ENCODE results near the gene NOTUM. TPM values are rescaled to one million over a fixed set of nuclear protein-coding genes. Genes with fewer than 3 reads are reported as not detected.

Gene NOTUM
- total and polyA plus RNA-seq, 5 experiments from 2014 or later = not detected

- no peaks in the 10 kb centered on the region for H3K9me3 Mint-ChIP-seq
- H3K27me3 Mint-ChIP-seq = no peaks in the 10 kb centered on the region
- ATAC-seq (peak; percentile 91 to 96), DNase-seq (peak; percentile 85 to 96 (median 92))
- peaks cover 3 to 26% (median 13%) of the 10 kb centered on the region in 4 donors for H3K4me1 Mint-ChIP-seq
- H3K36me3 Mint-ChIP-seq = peaks cover 0 to 26% (median 4%) of the 10 kb centered on the region in 3 donors
- H3K27ac Mint-ChIP-seq = peak within 1 kb of the TSS in 7 of 10 donors; percentile 39 to 84 (median 71)
- POLR2A ChIA-PET = interaction anchor here (0.9 to 2.6 kb wide), 4 partner anchors 14 to 57 kb away, joined by 3 to 16 read pairs (median 10); partner anchors contain the start of genes ALYREF and ANAPC11
- peak within 1 kb of the TSS; percentile 69 to 91 (median 84) for H3K4me3 Mint-ChIP-seq
These were observed 49.6 kb downstream of the NOTUM start, which contains the start of gene PCYT2 for GRCh38 chr17:81911277-81911961. Gene PCYT2, minus strand, starts transcription at chr17:81911399. Its CDS starts 44 bp downstream, at chr17:81911355.

DNA sequence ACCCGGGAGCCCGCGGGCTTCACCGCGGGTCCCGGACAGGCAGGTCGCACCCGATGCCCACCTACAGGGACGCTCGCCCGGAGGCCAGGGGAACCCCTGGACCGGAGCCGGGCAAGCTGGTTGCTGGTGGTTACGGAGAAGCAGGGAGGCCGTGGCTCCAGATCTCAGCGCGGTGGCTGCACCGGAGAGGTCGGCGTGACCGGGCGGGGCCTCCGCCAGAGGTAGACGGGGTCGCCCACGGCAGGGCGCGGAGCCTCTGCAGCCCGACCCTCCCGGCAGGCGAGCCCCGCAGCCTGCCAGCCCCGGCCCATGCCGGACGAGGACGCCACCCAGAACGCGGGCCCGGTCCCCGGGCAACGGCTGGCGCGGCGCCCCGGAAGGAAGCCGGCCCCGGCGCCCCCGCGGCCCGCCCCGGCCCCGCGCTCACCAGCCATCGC lies 50.1 kb downstream of the NOTUM start:
- DNase-seq (no peak), ATAC-seq (no peak)
- POLR2A ChIA-PET = interaction anchor here (1.1 to 2.6 kb wide), 3 partner anchors 18 to 58 kb away, joined by 3 to 16 read pairs (median 14); partner anchors contain the start of genes ALYREF and ANAPC11
- H3K9me3 Mint-ChIP-seq = no peaks in the 10 kb centered on the region
- H3K27me3 Mint-ChIP-seq = no peaks in the 10 kb centered on the region
- H3K4me1 Mint-ChIP-seq = peaks cover 2 to 22% (median 10%) of the 10 kb centered on the region in 4 donors
- peak overlapping the region in 2 of 10 donors; percentile 38 to 78 for H3K27ac Mint-ChIP-seq
- H3K4me3 Mint-ChIP-seq = peak overlapping the region; percentile 69 to 91 (median 84)
- H3K36me3 Mint-ChIP-seq = peaks cover 0 to 23% (median 4%) of the 10 kb centered on the region in 3 donors

- Mint-ChIP-seq H3K9me3 (no peaks in the 10 kb centered on the region), H3K27ac (peak overlapping the region in 6 of 10 donors; percentile 38 to 78 (median 64)), H3K27me3 (no peaks in the 10 kb centered on the region), H3K4me1 (peaks cover 0 to 18% (median 9%) of the 10 kb centered on the region in 4 donors), H3K36me3 (peaks cover 0 to 22% (median 4%) of the 10 kb centered on the region in 3 donors), H3K4me3 (peak overlapping the region; percentile 69 to 91 (median 84))
- DNase-seq (no peak), ATAC-seq (no peak)
- POLR2A ChIA-PET = interaction anchor here (1.9 to 2.6 kb wide), 2 partner anchors 17 to 38 kb away, joined by 14 to 16 read pairs; partner anchors contain the start of genes ALYREF and ANAPC11
These were observed 50.8 kb downstream of the NOTUM start for GRCh38 chr17:81909966-81910839.

DNA sequence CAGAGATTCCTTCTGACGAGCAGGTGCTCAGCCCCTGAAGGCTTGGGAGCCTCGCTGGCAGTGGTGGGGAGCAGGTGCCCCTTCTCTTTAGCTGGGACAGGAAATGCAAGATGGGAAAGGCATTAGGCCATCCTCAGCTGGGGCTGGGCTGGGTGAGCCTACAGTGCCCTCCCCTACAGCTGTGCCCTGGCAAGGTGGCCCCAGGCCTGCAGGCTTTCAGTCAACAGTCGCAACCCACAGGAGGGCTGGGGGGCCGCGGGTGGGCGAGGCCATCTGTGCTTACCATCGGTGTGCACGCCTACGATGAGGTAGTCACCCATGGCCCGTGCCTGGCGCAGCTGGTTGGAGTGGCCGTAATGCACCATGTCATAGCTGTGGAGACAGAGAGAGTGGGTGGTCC lies 51.8 kb downstream of the NOTUM start:
- peaks cover 0 to 16% (median 4%) of the 10 kb centered on the region in 3 donors for H3K36me3 Mint-ChIP-seq
- POLR2A ChIA-PET = interaction anchor here (2.6 kb wide), 1 partner anchor 16 kb away, joined by 16 read pairs; the partner anchor contains the start of genes ALYREF and ANAPC11

GRCh38 chr17:81908793-81909192 lies 52.2 kb downstream of the NOTUM start:
- H3K27me3 Mint-ChIP-seq = no peaks in the 10 kb centered on the region
- ATAC-seq = no peak
- no peak for DNase-seq
- H3K9me3 Mint-ChIP-seq = no peaks in the 10 kb centered on the region
- H3K36me3 Mint-ChIP-seq = peaks cover 0 to 16% (median 4%) of the 10 kb centered on the region in 3 donors
- H3K4me1 Mint-ChIP-seq = peaks cover 0 to 13% (median 9%) of the 10 kb centered on the region in 4 donors
- peak overlapping the region in 1 of 10 donors; percentile 10 for H3K4me3 Mint-ChIP-seq
- H3K27ac Mint-ChIP-seq = no peak overlapping the region
- POLR2A ChIA-PET = interaction anchor here (1.4 kb wide), 1 partner anchor 8 kb away, joined by 3 read pairs; no protein-coding TSS in a partner anchor

More for the DNA sequence above, 51.8 kb downstream of the NOTUM start:
- ATAC-seq (no peak), DNase-seq (no peak)
- peaks cover 0 to 14% (median 9%) of the 10 kb centered on the region in 4 donors for H3K4me1 Mint-ChIP-seq
- peak overlapping the region in 8 of 10 donors; percentile 11 to 91 (median 52) for H3K4me3 Mint-ChIP-seq
- H3K27me3 Mint-ChIP-seq = no peaks in the 10 kb centered on the region
- H3K27ac Mint-ChIP-seq = no peak overlapping the region
- no peaks in the 10 kb centered on the region for H3K9me3 Mint-ChIP-seq

DNA sequence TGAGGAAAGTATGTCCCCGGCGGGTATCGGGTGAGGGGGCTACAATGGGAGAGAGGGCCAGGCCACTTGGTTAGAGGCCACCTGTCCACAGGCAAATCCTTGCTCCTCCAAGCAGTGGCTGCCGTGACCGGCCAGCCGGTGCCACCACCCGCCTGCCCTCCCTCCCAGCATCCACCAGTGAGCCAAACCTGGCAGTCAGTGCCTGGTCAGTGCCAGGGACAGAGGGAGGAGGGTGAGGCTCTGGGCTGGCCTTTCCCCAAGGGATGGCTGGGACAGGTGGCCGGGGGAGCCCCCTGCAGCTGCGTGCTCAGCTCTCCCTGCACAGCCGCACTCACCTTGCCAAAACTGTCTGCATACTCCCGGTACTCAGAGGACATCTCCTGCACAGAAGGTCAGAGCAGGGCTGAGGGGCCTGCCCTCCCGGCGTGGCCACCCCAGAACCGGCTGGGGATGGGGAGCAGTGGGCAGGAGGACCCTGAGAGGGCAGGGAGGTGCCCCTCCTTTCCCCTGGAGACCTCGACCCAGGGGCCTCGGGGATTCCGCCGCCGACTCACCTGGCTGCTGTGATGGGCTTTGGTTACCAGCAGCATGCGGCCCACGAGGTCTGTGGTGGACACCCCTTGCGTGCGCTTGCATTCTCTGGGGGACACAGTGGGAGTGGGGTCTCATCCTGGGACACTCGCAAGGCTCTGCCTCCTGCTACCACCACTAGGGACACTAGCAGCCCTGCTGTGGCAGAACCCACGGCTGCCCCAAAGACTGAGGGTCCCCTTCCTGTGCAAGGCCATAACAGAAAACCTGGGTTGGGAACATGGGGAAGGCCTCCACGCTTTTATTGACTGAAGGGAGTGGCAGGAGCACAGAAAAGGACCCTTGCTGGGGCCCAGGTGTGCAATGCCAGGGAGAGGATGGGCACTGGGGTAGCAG lies 53.5 kb downstream of the NOTUM start:
- H3K27me3 Mint-ChIP-seq = no peaks in the 10 kb centered on the region
- POLR2A ChIA-PET = interaction anchor here (0.8 to 1.4 kb wide), 2 partner anchors 9 to 10 kb away, joined by 3 to 4 read pairs; no protein-coding TSS in a partner anchor
- peaks cover 0 to 7% (median 0%) of the 10 kb centered on the region in 3 donors for H3K36me3 Mint-ChIP-seq
- no peak overlapping the region for H3K27ac Mint-ChIP-seq
- no peak for ATAC-seq
- DNase-seq = no peak
- no peaks in the 10 kb centered on the region for H3K9me3 Mint-ChIP-seq
- H3K4me1 Mint-ChIP-seq = peaks cover 0 to 11% (median 8%) of the 10 kb centered on the region in 4 donors
- no peak overlapping the region for H3K4me3 Mint-ChIP-seq

GRCh38 chr17:81906476-81907218 lies 54.3 kb downstream of the NOTUM start:
- H3K27ac Mint-ChIP-seq = no peak overlapping the region
- POLR2A ChIA-PET = no interaction called here
- ATAC-seq = no peak

GRCh38 chr17:81905993-81906392 lies 55.0 kb downstream of the NOTUM start:
- Mint-ChIP-seq H3K27me3 (peaks cover 3 to 7% (median 4%) of the 10 kb centered on the region in 5 donors), H3K27ac (no peak overlapping the region), H3K36me3 (peaks cover 0 to 6% (median 2%) of the 10 kb centered on the region in 3 donors), H3K4me1 (peaks cover 0 to 10% (median 7%) of the 10 kb centered on the region in 4 donors), H3K9me3 (no peaks in the 10 kb centered on the region), H3K4me3 (no peak overlapping the region)
- POLR2A ChIA-PET = interaction anchor here (0.7 kb wide), 1 partner anchor 14 kb away, joined by 3 read pairs; the partner anchor contains the start of genes ALYREF and ANAPC11
- DNase-seq (no peak), ATAC-seq (no peak)

More at GRCh38 chr17:81906476-81907218, 54.3 kb downstream of the NOTUM start:
- H3K9me3 Mint-ChIP-seq = no peaks in the 10 kb centered on the region
- no peak for DNase-seq
- H3K4me1 Mint-ChIP-seq = peaks cover 0 to 8% (median 5%) of the 10 kb centered on the region in 4 donors
- H3K27me3 Mint-ChIP-seq = peaks cover 0 to under 1% (median 0%) of the 10 kb centered on the region in 5 donors
- H3K36me3 Mint-ChIP-seq = peaks cover 0 to 5% (median 0%) of the 10 kb centered on the region in 3 donors
- H3K4me3 Mint-ChIP-seq = peak overlapping the region in 1 of 10 donors; percentile 10

- peaks cover 0 to 12% (median 6%) of the 10 kb centered on the region in 3 donors for H3K36me3 Mint-ChIP-seq
- peaks cover 2 to 13% (median 10%) of the 10 kb centered on the region in 4 donors for H3K4me1 Mint-ChIP-seq
- H3K27ac Mint-ChIP-seq = no peak overlapping the region
- DNase-seq (no peak), ATAC-seq (no peak)
- no peak overlapping the region for H3K4me3 Mint-ChIP-seq
- H3K9me3 Mint-ChIP-seq = no peaks in the 10 kb centered on the region
- H3K27me3 Mint-ChIP-seq = peaks cover 5 to 12% (median 10%) of the 10 kb centered on the region in 5 donors
- POLR2A ChIA-PET = interaction anchor here (0.7 kb wide), 1 partner anchor 14 kb away, joined by 3 read pairs; the partner anchor contains the start of genes ALYREF and ANAPC11
These were observed 55.5 kb downstream of the NOTUM start for GRCh38 chr17:81905424-81905875.

DNA sequence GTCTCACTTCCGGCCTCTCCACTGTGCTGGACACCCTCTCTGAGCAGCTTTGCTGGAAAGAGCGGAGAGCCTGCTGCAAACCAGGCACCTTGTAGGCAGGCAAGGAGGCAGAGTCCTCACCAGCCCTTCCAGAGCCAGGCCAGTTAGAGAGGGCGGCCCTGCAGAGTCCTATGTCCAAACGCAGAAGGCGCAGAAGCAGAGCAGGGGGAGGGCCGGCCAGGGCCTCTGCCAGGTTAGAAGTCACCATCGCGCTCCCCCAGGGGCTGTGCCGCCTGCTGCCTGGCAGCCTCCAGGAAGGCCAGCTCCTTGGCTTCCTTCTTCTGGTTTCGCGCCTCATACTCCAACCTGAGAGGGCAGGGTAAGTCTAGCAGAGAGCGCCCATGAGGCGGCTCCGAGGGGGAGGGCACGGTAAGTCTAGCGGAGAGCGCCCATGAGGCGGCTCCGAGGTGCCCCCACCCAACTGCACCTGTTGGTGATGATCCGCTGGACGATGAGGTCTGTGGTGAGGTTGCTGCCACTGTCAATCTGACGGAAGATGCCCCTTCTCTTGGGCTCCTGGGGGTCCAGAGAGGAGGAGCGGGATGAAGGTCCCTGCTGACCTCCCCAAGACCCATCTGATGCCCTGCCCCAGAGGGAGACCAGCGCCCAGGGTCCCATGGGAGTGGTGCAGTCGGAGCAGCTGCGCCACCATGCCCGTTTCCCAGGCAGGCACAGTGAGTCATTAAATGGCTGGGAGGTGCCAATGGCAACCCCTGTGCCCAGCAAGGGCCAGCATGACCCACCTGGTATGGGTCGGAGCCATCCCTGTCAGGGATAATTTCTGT lies 56.2 kb downstream of the NOTUM start:
- H3K4me1 Mint-ChIP-seq = peaks cover 2 to 10% (median 9%) of the 10 kb centered on the region in 4 donors
- H3K36me3 Mint-ChIP-seq = peaks cover 0 to 18% (median 11%) of the 10 kb centered on the region in 3 donors
- no peak overlapping the region for H3K27ac Mint-ChIP-seq
- POLR2A ChIA-PET = no interaction called here
- H3K9me3 Mint-ChIP-seq = no peaks in the 10 kb centered on the region
- H3K4me3 Mint-ChIP-seq = no peak overlapping the region
- peaks cover 5 to 13% (median 10%) of the 10 kb centered on the region in 5 donors for H3K27me3 Mint-ChIP-seq
- DNase-seq = no peak
- no peak for ATAC-seq
